Neural cell (in vitro differentiated cells): Measurements from ENCODE around the gene NTNG1. TPM values are rescaled to one million over a fixed set of nuclear protein-coding genes. Genes with fewer than 3 reads are reported as not detected.

Experiments
- H2AFZ ChIP-seq: fragments of 200-600, 300-800 bp; sonication (generic), shearing (Covaris generic); 2 replicates; pipeline ENCODE4 v1.6.0; 2014; ENCODE audit warnings: low read depth, mild to moderate bottlenecking, antibody characterized with exemption, low read length, moderate library complexity
- H3F3A ChIP-seq: fragments of 200-600 bp; shearing (Covaris generic); 2 replicates; pipeline ENCODE4 v1.6.1; 2016; ENCODE audit warnings: mild to moderate bottlenecking, moderate library complexity, mixed read lengths, antibody characterized with exemption, low read length; ENCODE audit not compliant: insufficient read depth, poor library complexity, severe bottlenecking
- H3K27ac ChIP-seq: fragments of 200-600, 300-800 bp; sonication (generic), shearing (Covaris generic); 2 replicates; pipeline ENCODE4 v1.5.1; 2014; ENCODE audit warnings: mild to moderate bottlenecking, low read length, moderate library complexity
- H3K27me3 ChIP-seq: fragments of 300-800, 200-600 bp; sonication (generic), shearing (Covaris generic); 2 replicates; pipeline ENCODE4 v1.6.0; 2014; ENCODE audit warnings: mild to moderate bottlenecking, low read depth, low read length, moderate library complexity; ENCODE audit not compliant: insufficient read depth
- H3K36me3 ChIP-seq: fragments of 300-800, 200-600 bp; sonication (generic), shearing (Covaris generic); 2 replicates; pipeline ENCODE4 v1.5.1; 2014; ENCODE audit warnings: mild to moderate bottlenecking, antibody characterized with exemption, low read length, moderate library complexity; ENCODE audit not compliant: insufficient read depth
- H3K4me2 ChIP-seq: fragments of 300-800, 200-600 bp; sonication (generic), shearing (Covaris generic); 2 replicates; pipeline ENCODE4 v1.6.0; 2014; ENCODE audit warnings: mild to moderate bottlenecking, low read length
- H3K4me3 ChIP-seq: fragments of 300-800, 200-600 bp; sonication (generic), shearing (Covaris generic); 2 replicates; pipeline ENCODE4 v1.5.1; 2014; ENCODE audit warnings: mild to moderate bottlenecking, low read length, moderate library complexity
- H3K79me2 ChIP-seq: fragments of 200-600 bp; shearing (Covaris generic); replicated peaks from 2 replicates; pipeline ENCODE4 v1.6.0; 2014; ENCODE audit warnings: mild to moderate bottlenecking, low read length, moderate library complexity; ENCODE audit not compliant: insufficient read depth
- H3K9ac ChIP-seq: fragments of 300-800, 200-600 bp; sonication (generic), shearing (Covaris generic); 2 replicates; pipeline ENCODE4 v1.6.1; 2016; ENCODE audit warnings: mild to moderate bottlenecking, low read length, mixed read lengths
- H3K9me2 ChIP-seq: fragments of 200-600 bp; shearing (Covaris generic); 2 replicates; pipeline ENCODE4 v1.6.1; 2016; ENCODE audit warnings: mild to moderate bottlenecking, low read length, mixed read lengths; ENCODE audit not compliant: insufficient read depth
- H3K9me3 ChIP-seq: fragments of 200-600, 300-800 bp; sonication (generic), shearing (Covaris generic); 2 replicates; pipeline ENCODE4 v1.6.1; 2016; ENCODE audit warnings: mild to moderate bottlenecking, mixed run types, low read length, moderate library complexity, mixed read lengths
- H4K20me1 ChIP-seq: fragments of 200-600 bp; shearing (Covaris generic); 2 replicates; pipeline ENCODE4 v1.6.1; 2016; ENCODE audit warnings: mild to moderate bottlenecking, mixed run types; ENCODE audit not compliant: insufficient read depth
- CTCF ChIP-seq: fragments of 450-650 bp; IDR thresholded peaks from 2 replicates; pipeline ENCODE4 v1.5.1; 2014; ENCODE audit warnings: antibody characterized with exemption, mild to moderate bottlenecking, moderate library complexity; ENCODE audit not compliant: poor library complexity, severe bottlenecking
- EP300 ChIP-seq: fragments of 450-650 bp; conservative IDR thresholded peaks from 2 replicates; pipeline ENCODE4 v1.6.1; 2014; ENCODE audit warnings: antibody characterized with exemption, mild to moderate bottlenecking, moderate library complexity; ENCODE audit not compliant: poor library complexity, severe bottlenecking
- EZH2 ChIP-seq: fragments of 200-600, 300-800 bp; shearing (Covaris generic), sonication (generic); IDR thresholded peaks from 2 replicates; pipeline ENCODE4 v1.6.1; 2014; ENCODE audit warnings: antibody characterized with exemption, low read length, borderline replicate concordance, mild to moderate bottlenecking; ENCODE audit not compliant: insufficient read depth, poor library complexity, severe bottlenecking
- MXI1 ChIP-seq: fragments of 450-650 bp; conservative IDR thresholded peaks from 2 replicates; pipeline ENCODE4 v1.6.1; 2014; ENCODE audit warnings: antibody characterized with exemption, mild to moderate bottlenecking; ENCODE audit not compliant: poor library complexity, severe bottlenecking
- POLR2AphosphoS5 ChIP-seq: IDR thresholded peaks from 2 replicates; pipeline ENCODE4 v1.6.1; 2012
- RAD21 ChIP-seq: fragments of 450-650 bp; conservative IDR thresholded peaks from 2 replicates; pipeline ENCODE4 v1.6.1; 2014; ENCODE audit warnings: antibody characterized with exemption, mild to moderate bottlenecking, moderate library complexity
- REST ChIP-seq: IDR thresholded peaks from 2 replicates; pipeline ENCODE4 v1.6.1; 2012; ENCODE audit warnings: borderline replicate concordance
- SMC3 ChIP-seq: fragments of 450-650 bp; conservative IDR thresholded peaks from 2 replicates; pipeline ENCODE4 v1.6.1; 2014; ENCODE audit warnings: antibody characterized with exemption, mild to moderate bottlenecking, moderate library complexity; ENCODE audit not compliant: poor library complexity
- TAF1 ChIP-seq: IDR thresholded peaks from 2 replicates; pipeline ENCODE4 v1.6.1; 2012; ENCODE audit warnings: low read depth
- polyA plus RNA-seq: library from polyadenylated mRNA; depleted of rRNA; stranded (reverse); fragments of >200 nt; gene quantifications from 2 replicates; pipeline ENCODE4 v1.2.3, GENCODE V29; 2014

The NTNG1 gene
- polyA plus RNA-seq, 1 donor from 2014 or later, result not detected

GRCh38 chr1:107181253-107181969 is 40.6 kb downstream of the NTNG1 start:
- Histone ChIP-seq H3K4me2 (no peak overlapping the region), H3K27ac (no peak overlapping the region), H4K20me1 (no peaks in the 10 kb centered on the region), H3K79me2 (no peaks in the 10 kb centered on the region), H3K9ac (no peak overlapping the region), H3K4me3 (no peak overlapping the region), H3K9me3 (no peaks in the 10 kb centered on the region), H3F3A (no peaks in the 10 kb centered on the region), H3K36me3 (no peaks in the 10 kb centered on the region), H3K27me3 (no peaks in the 10 kb centered on the region), H3K9me2 (no peaks in the 10 kb centered on the region), H2AFZ (no peak overlapping the region)
- TF ChIP-seq TAF1 (no peak), SMC3 (no peak), POLR2AphosphoS5 (no peak), REST (no peak), MXI1 (no peak), EZH2 (no peak), RAD21 (no peak), EP300 (no peak), CTCF (no peak)

- Histone ChIP-seq H3K27ac (no peak overlapping the region), H3K4me3 (no peak overlapping the region), H3K9me2 (no peaks in the 10 kb centered on the region), H3F3A (no peaks in the 10 kb centered on the region), H3K9ac (no peak overlapping the region), H3K27me3 (no peaks in the 10 kb centered on the region), H3K79me2 (no peaks in the 10 kb centered on the region), H2AFZ (no peak overlapping the region), H3K9me3 (no peaks in the 10 kb centered on the region), H4K20me1 (no peaks in the 10 kb centered on the region), H3K4me2 (no peak overlapping the region), H3K36me3 (no peaks in the 10 kb centered on the region)
- no peak for TF ChIP-seq REST
- no peak for TF ChIP-seq EP300
- TF ChIP-seq CTCF, result no peak
- TF ChIP-seq MXI1, result no peak
- TF ChIP-seq RAD21, result no peak
- TF ChIP-seq SMC3, result no peak
- TF ChIP-seq EZH2, result no peak
- no peak for TF ChIP-seq TAF1
- TF ChIP-seq POLR2AphosphoS5, result no peak
Observed at GRCh38 chr1:107183011-107183410, 42.2 kb downstream of the NTNG1 start.
